GM12878 (cell line): ENCODE data around the gene TLR10. TPM values are rescaled to one million over a fixed set of nuclear protein-coding genes. Genes with fewer than 3 reads are reported as not detected.
A peak's percentile ranks its signal among the peaks of the same experiment; 100 is the strongest.

ENCODE experiments used
- ASH2L ChIP-seq: fragments of 300-600, 200-600 bp; sonication (generic); IDR thresholded peaks from 2 replicates; pipeline ENCODE4 v1.6.1; 2017; ENCODE audit warnings: low read depth, mild to moderate bottlenecking, borderline replicate concordance
- CHD4 ChIP-seq: fragments of 200-600 bp; sonication (generic); IDR thresholded peaks from 2 replicates; pipeline ENCODE4 v1.6.1; 2016; ENCODE audit warnings: mild to moderate bottlenecking
- FOXM1 ChIP-seq: IDR thresholded peaks from 2 replicates; pipeline ENCODE4 v1.6.1; 2012; ENCODE audit warnings: low read depth, mild to moderate bottlenecking, inconsistent platforms, low read length, moderate library complexity
- MEF2B ChIP-seq: fragments of 450-650 bp; IDR thresholded peaks from 2 replicates; pipeline ENCODE4 v1.6.1; 2018; ENCODE audit warnings: mild to moderate bottlenecking, moderate library complexity; ENCODE audit not compliant: partially characterized antibody, poor library complexity, severe bottlenecking
- MTA3 ChIP-seq: IDR thresholded peaks from 2 replicates; pipeline ENCODE4 v1.6.1; 2012; ENCODE audit warnings: low read length, inconsistent platforms, borderline replicate concordance
- MXI1 ChIP-seq: fragments of 150-350 bp; IDR thresholded peaks from 2 replicates; pipeline ENCODE4 v1.6.1; 2011; ENCODE audit warnings: low read depth, mild to moderate bottlenecking, inconsistent platforms, low read length, improper control_type of control experiment
- NKRF ChIP-seq: fragments of 450-650 bp; conservative IDR thresholded peaks from 2 replicates; pipeline ENCODE4 v1.6.1; 2017; ENCODE audit warnings: mild to moderate bottlenecking, moderate library complexity
- NR2C1 ChIP-seq: fragments of 450-650 bp; IDR thresholded peaks from 2 replicates; pipeline ENCODE4 v1.6.1; 2017; ENCODE audit warnings: antibody characterized with exemption, mild to moderate bottlenecking, moderate library complexity
- RAD21 ChIP-seq: IDR thresholded peaks from 2 replicates; pipeline ENCODE4 v1.6.1; 2011; ENCODE audit warnings: mild to moderate bottlenecking, low read depth, low read length, moderate library complexity; ENCODE audit not compliant: insufficient read depth
- SRF ChIP-seq, 2 experiments: IDR thresholded peaks; 2 replicates each; pipeline ENCODE4 v1.6.1; 2011; ENCODE audit warnings: low read depth in 2 of 2, low read length in 2 of 2, mild to moderate bottlenecking in 1 of 2, moderate library complexity in 1 of 2
- STAT3 ChIP-seq: IDR thresholded peaks from 2 replicates; pipeline ENCODE4 v1.6.1; 2011; ENCODE audit warnings: low read depth, low read length, improper control_type of control experiment
- SUPT20H ChIP-seq: IDR thresholded peaks from 2 replicates; pipeline ENCODE4 v1.6.1; 2011; ENCODE audit warnings: low read depth, mild to moderate bottlenecking, low read length, moderate library complexity, borderline replicate concordance; ENCODE audit not compliant: control insufficient read depth
- TBL1XR1 ChIP-seq: IDR thresholded peaks from 2 replicates; pipeline ENCODE4 v1.6.1; 2012; ENCODE audit warnings: low read depth, low read length, improper control_type of control experiment
- TCF7 ChIP-seq: IDR thresholded peaks from 2 replicates; pipeline ENCODE4 v1.6.1; 2014; ENCODE audit warnings: antibody characterized with exemption, borderline replicate concordance
- YY1 ChIP-seq: IDR thresholded peaks from 2 replicates; pipeline ENCODE4 v1.6.1; 2011; ENCODE audit warnings: low read depth, mild to moderate bottlenecking, low read length
- ZBED1 ChIP-seq: IDR thresholded peaks from 2 replicates; pipeline ENCODE4 v1.6.1; 2016; ENCODE audit warnings: borderline replicate concordance
- ZNF687 ChIP-seq: fragments of 450-650 bp; IDR thresholded peaks from 2 replicates; pipeline ENCODE4 v1.6.1; 2017; ENCODE audit warnings: mild to moderate bottlenecking, moderate library complexity
- polyA plus RNA-seq, 11 experiments: library from polyadenylated mRNA; depleted of rRNA in 4 of 11; unstranded in 6 of 11; stranded (reverse) in 5 of 11; fragments of >200 nt; fragmentation: Nextera tagmentation in 4 of 11; fragmentation: Illumina TruSeq in 1 of 11; extraction: Ambion mirVana in 4 of 11; extraction: Trizol in 1 of 11; gene quantifications; 1 replicate in 1 of 11; 2 replicates in 10 of 11; pipeline versions ENCODE4 v1.2.1 to v1.2.3, GENCODE V29; 2011 to 2016; ENCODE audit warnings: inconsistent platforms in 2 of 11, missing spikeins in 2 of 11, low read depth in 1 of 11
- total RNA-seq, 4 experiments: library from RNA; depleted of rRNA in 3 of 4; stranded (reverse); fragments of >200 nt in 3 of 4; fragmentation: Illumina TruSeq in 1 of 4; extraction: Trizol in 1 of 4; gene quantifications; 2 replicates each; pipeline versions ENCODE4 v1.2.1 to v1.2.3, GENCODE V29; 2013 to 2021
- TF ChIP-seq, protein P1 (sequence below): fragments of 450-650 bp; IDR thresholded peaks from 2 replicates; pipeline ENCODE4 v1.6.1; 2017; ENCODE audit warnings: low read depth, mild to moderate bottlenecking, moderate library complexity

The TLR10 gene
- total and polyA plus RNA-seq, 10 of the 15 experiments (the other 5 are each of a cell fraction or from before 2014, with no cell fraction given), result 31.5 to 149 (median 64.9) TPM

DNA sequence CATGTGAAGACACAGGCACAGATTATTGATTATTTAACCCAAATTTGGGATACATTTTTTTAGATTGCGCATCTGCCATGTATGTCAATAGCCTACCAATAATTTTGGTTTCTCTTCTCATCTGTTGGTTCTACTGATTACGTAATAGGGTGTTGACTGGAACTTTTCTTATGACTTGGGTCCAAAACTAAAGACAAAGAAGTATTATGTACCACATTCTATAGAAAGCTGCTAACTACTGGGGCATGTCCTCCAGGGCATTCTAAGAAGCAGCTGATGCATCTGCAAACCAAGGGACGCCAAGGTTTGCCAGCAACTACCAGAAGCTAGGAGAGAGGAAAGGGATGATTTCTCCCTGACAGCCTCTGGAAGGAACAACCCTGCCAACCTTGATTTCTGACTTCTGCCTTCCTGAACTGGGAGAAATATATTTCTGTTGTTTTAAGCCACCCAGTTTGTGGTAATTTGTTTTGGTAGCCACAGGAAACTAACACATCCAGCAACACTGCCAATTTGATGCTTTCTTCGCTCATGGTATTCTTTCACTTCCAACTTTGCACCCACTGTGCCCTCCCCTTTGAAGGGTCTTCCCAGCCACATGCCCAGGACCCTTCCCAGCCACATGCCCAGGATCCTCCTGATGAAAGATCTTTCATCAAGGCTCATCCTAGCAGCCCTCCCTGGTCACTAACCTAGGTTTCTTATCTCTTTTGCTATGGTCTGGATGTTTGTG lies 37.7 kb upstream of the TLR10 start (continued):
- TF ChIP-seq ZBED1 (no peak), STAT3 (no peak), MEF2B (peak; percentile 50), TBL1XR1 (no peak), YY1 (0 out of 2 replicates have a peak, but pooled peaks have one; percentile 23), TCF7 (no peak), FOXM1 (no peak; the same call in 1 of the 2 replicates), SRF (IDR thresholded peaks at IDR 0.05; ENCODE audit: low read depth in 2 of 2, low read length in 2 of 2) (no peak), MTA3 (peak; percentile 82; the same call in 1 of the 2 replicates), NR2C1 (no peak), SUPT20H (no peak), ZNF687 (peak; percentile 77), RAD21 (peak; percentile 17; the same call in 1 of the 2 replicates), MXI1 (peak; percentile 10; the same call in 1 of the 2 replicates), CHD4 (no peak), NKRF (no peak), ASH2L (no peak)
- TF ChIP-seq, protein P1, sequence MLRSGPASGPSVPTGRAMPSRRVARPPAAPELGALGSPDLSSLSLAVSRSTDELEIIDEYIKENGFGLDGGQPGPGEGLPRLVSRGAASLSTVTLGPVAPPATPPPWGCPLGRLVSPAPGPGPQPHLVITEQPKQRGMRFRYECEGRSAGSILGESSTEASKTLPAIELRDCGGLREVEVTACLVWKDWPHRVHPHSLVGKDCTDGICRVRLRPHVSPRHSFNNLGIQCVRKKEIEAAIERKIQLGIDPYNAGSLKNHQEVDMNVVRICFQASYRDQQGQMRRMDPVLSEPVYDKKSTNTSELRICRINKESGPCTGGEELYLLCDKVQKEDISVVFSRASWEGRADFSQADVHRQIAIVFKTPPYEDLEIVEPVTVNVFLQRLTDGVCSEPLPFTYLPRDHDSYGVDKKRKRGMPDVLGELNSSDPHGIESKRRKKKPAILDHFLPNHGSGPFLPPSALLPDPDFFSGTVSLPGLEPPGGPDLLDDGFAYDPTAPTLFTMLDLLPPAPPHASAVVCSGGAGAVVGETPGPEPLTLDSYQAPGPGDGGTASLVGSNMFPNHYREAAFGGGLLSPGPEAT, result peak; percentile 78
